IMR-90 (cell line): Measurements from ENCODE around the gene SH3RF3. TPM values are rescaled to one million over a fixed set of nuclear protein-coding genes. Genes with fewer than 3 reads are reported as not detected.

Source experiments
- ATAC-seq: fragments of 200-7000 bp; cut with Tn5 transposase; 2 replicates; pipeline ENCODE4 v1.9.1; 2020; ENCODE audit warnings: low read depth, mild to moderate bottlenecking, moderate library complexity
- BruUV-seq: library from RNA; stranded (reverse); fragments of 400-500 nt; replicated peaks from 2 replicates; lab custom pipeline; 2021; lab: Mats Ljungman, UMichigan
- CTCF ChIA-PET: fragments of 300-600 bp; formaldehyde crosslinking; extraction: SDS; loops from one replicate; lab custom pipeline; 2021; ENCODE audit warnings: antibody characterized with exemption; lab: Yijun Ruan, JAX
- POLR2A ChIA-PET: fragments of 300-600 bp; sonication (Branson Sonifier 250); formaldehyde crosslinking; loops from one replicate; lab custom pipeline; 2022; ENCODE audit warnings: antibody characterized with exemption; ENCODE audit not compliant: unreplicated experiment; lab: Charles Lee
- DNase-seq: peaks from one replicate; pipeline ENCODE4 v3.0.0; 2013
- H2AFZ ChIP-seq: replicated peaks from 2 replicates; pipeline ENCODE3; 2013; ENCODE audit warnings: low read length, mild to moderate bottlenecking; ENCODE audit not compliant: poor library complexity
- H2AK5ac ChIP-seq: 2 replicates; pipeline ENCODE4 v1.6.1; 2013; ENCODE audit warnings: low read depth, low read length, inconsistent platforms
- H2AK9ac ChIP-seq: replicated peaks from 2 replicates; pipeline ENCODE3; 2013; ENCODE audit warnings: mild to moderate bottlenecking, low read depth, low read length, moderate library complexity; ENCODE audit not compliant: poor library complexity
- H2BK120ac ChIP-seq: 2 replicates; pipeline ENCODE4 v1.6.1; 2013; ENCODE audit warnings: low read depth, low read length, inconsistent platforms
- H2BK15ac ChIP-seq: 3 replicates; pipeline ENCODE4 v1.6.1; 2013; ENCODE audit warnings: low read depth, low read length, inconsistent platforms
- H2BK20ac ChIP-seq: 2 replicates; pipeline ENCODE4 v1.6.1; 2013; ENCODE audit warnings: low read depth, mild to moderate bottlenecking, inconsistent platforms, low read length, moderate library complexity
- H2BK5ac ChIP-seq: 2 replicates; pipeline ENCODE4 v1.6.1; 2013; ENCODE audit warnings: mild to moderate bottlenecking, low read depth, low read length, inconsistent platforms; ENCODE audit not compliant: poor library complexity, severe bottlenecking
- H3K14ac ChIP-seq: replicated peaks from 2 replicates; pipeline ENCODE4 v1.6.1; 2013; ENCODE audit warnings: low read depth, low read length, inconsistent platforms
- H3K18ac ChIP-seq: 2 replicates; pipeline ENCODE4 v1.6.1; 2013; ENCODE audit warnings: low read depth, low read length, control low read depth
- H3K23ac ChIP-seq: 2 replicates; pipeline ENCODE4 v1.6.1; 2013; ENCODE audit warnings: low read depth, low read length, inconsistent platforms
- H3K27ac ChIP-seq: 2 replicates; pipeline ENCODE4 v1.5.1; 2013; ENCODE audit warnings: mild to moderate bottlenecking, control low read depth, low read length; ENCODE audit not compliant: insufficient read depth
- H3K27me3 ChIP-seq: 2 replicates; pipeline ENCODE4 v1.6.1; 2013; ENCODE audit warnings: low read length; ENCODE audit not compliant: control insufficient read depth, insufficient read depth
- H3K36me3 ChIP-seq: 2 replicates; pipeline ENCODE4 v1.6.1; 2013; ENCODE audit warnings: low read length, mixed read lengths; ENCODE audit not compliant: control insufficient read depth, insufficient read depth
- H3K4ac ChIP-seq: 2 replicates; pipeline ENCODE4 v1.6.1; 2013; ENCODE audit warnings: low read depth, low read length, inconsistent platforms
- H3K4me1 ChIP-seq: 2 replicates; pipeline ENCODE4 v1.6.1; 2013; ENCODE audit warnings: low read length, mixed read lengths; ENCODE audit not compliant: control insufficient read depth, insufficient read depth
- H3K4me2 ChIP-seq: 2 replicates; pipeline ENCODE4 v1.6.1; 2013; ENCODE audit warnings: low read depth, mild to moderate bottlenecking, control low read depth, low read length, moderate library complexity
- H3K4me3 ChIP-seq: 2 replicates; pipeline ENCODE4 v1.5.1; 2013; ENCODE audit warnings: low read depth, mild to moderate bottlenecking, control low read depth, low read length, moderate library complexity; ENCODE audit not compliant: insufficient read depth
- H3K56ac ChIP-seq: 2 replicates; pipeline ENCODE4 v1.6.1; 2013; ENCODE audit warnings: low read length, inconsistent platforms; ENCODE audit not compliant: insufficient read depth; ENCODE audit errors: extremely low read depth
- H3K79me1 ChIP-seq, 2 experiments: 2 replicates each; pipeline ENCODE4 v1.6.1; 2013; ENCODE audit warnings: low read length in 2 of 2, inconsistent platforms in 1 of 2, low read depth in 1 of 2
- H3K9ac ChIP-seq: 2 replicates; pipeline ENCODE4 v1.6.1; 2013; ENCODE audit warnings: low read depth, low read length, control low read depth
- H3K9me1 ChIP-seq: 2 replicates; pipeline ENCODE4 v1.6.1; 2013; ENCODE audit warnings: low read length, inconsistent platforms; ENCODE audit not compliant: insufficient read depth
- H3K9me3 ChIP-seq: 2 replicates; pipeline ENCODE4 v1.6.1; 2013; ENCODE audit warnings: low read length; ENCODE audit not compliant: control insufficient read depth, insufficient read depth
- H4K20me1 ChIP-seq: 2 replicates; pipeline ENCODE4 v1.6.1; 2013; ENCODE audit warnings: low read length, inconsistent platforms; ENCODE audit not compliant: insufficient read depth
- H4K5ac ChIP-seq: 2 replicates; pipeline ENCODE4 v1.6.1; 2013; ENCODE audit warnings: mild to moderate bottlenecking, low read depth, low read length, control low read depth
- H4K8ac ChIP-seq, 2 experiments: 2 replicates each; pipeline ENCODE4 v1.6.1; 2013; ENCODE audit warnings: low read depth in 2 of 2, low read length in 2 of 2, control low read depth in 1 of 2, inconsistent platforms in 1 of 2
- H4K91ac ChIP-seq: 2 replicates; pipeline ENCODE4 v1.6.1; 2013; ENCODE audit warnings: low read depth, low read length, inconsistent platforms; ENCODE audit not compliant: insufficient read depth
- CTCF ChIP-seq: conservative IDR thresholded peaks from 2 replicates; pipeline ENCODE4 v1.5.1; 2012; ENCODE audit warnings: mild to moderate bottlenecking, low read depth, low read length, improper control_type of control experiment
- MXI1 ChIP-seq: IDR thresholded peaks from 2 replicates; pipeline ENCODE4 v1.6.1; 2012; ENCODE audit warnings: low read depth, mild to moderate bottlenecking, low read length, moderate library complexity, borderline replicate concordance
- POLR2A ChIP-seq: IDR thresholded peaks from 2 replicates; pipeline ENCODE4 v1.6.1; 2012; ENCODE audit warnings: mild to moderate bottlenecking, low read depth, low read length
- WGBS, 2 experiments: methylation state at CpG; one replicate each; pipeline versions ENCODE4 v1.1.5 to v1.1.7; 2013; ENCODE audit warnings: missing lambda C conversion rate in 2 of 2; ENCODE audit not compliant: insufficient read length in 1 of 2; ENCODE audit errors: extremely low coverage in 2 of 2; 5-methylcytosine and 5-hydroxymethylcytosine counted together
- dilution Hi-C: fragments of 300-500 bp; cut with HindIII; formaldehyde crosslinking; loops from one replicate; pipeline ENCODE4 v1.14.3; 2018; ENCODE audit warnings: low sequenced_read_pairs; ENCODE audit not compliant: unreplicated experiment
- in situ Hi-C: fragments of 300-500 bp; cut with MboI; formaldehyde crosslinking; loops from 3 replicates; pipeline ENCODE4 v1.14.3; 2019; ENCODE audit warnings: low sequenced_read_pairs, inconsistent platforms, mixed read lengths
- intact Hi-C: fragments of 100-400 bp; cut with micrococcal nuclease; formaldehyde crosslinking; loops from 2 replicates; pipeline ENCODE4 v1.10.0; 2022
- polyA plus RNA-seq, 3 experiments: library from polyadenylated mRNA; depleted of rRNA; stranded (reverse); fragments of >200 nt; gene quantifications; 2 replicates each; pipeline ENCODE4 v1.2.3, GENCODE V29; 2012; ENCODE audit warnings: low replicate concordance in 1 of 3
- total RNA-seq: library from RNA; depleted of rRNA; stranded (reverse); fragments of >200 nt; gene quantifications from 2 replicates; pipeline ENCODE4 v1.2.3, GENCODE V29; 2012

The SH3RF3 gene
- total and polyA plus RNA-seq, 2 of the 4 experiments (the other 2 are of a cell fraction): 3.4 to 5.3 TPM

- Histone ChIP-seq H2BK5ac (no peak overlapping the region), H4K91ac (no peak overlapping the region), H3K56ac (no peak overlapping the region), H4K5ac (no peak overlapping the region), H3K14ac (no peak overlapping the region), H3K36me3 (peaks cover 5% of the 10 kb centered on the region; the same call in 1 of the 2 replicates), H2BK20ac (no peak overlapping the region), H2AK5ac (no peak overlapping the region), H3K23ac (no peak overlapping the region), H3K27me3 (no peaks in the 10 kb centered on the region), H3K79me1 (peaks cover 22 to 56% of the 10 kb centered on the region in 2 experiments), H3K4me2 (no peak overlapping the region), H3K4ac (no peak overlapping the region), H3K9ac (no peak overlapping the region), H2AFZ (no peak overlapping the region), H3K9me3 (no peaks in the 10 kb centered on the region), H2AK9ac (no peak overlapping the region), H4K20me1 (peaks cover 39% of the 10 kb centered on the region), H3K27ac (no peak overlapping the region), H2BK120ac (no peak overlapping the region), H3K9me1 (peaks cover 34% of the 10 kb centered on the region; the same call in 1 of the 2 replicates), H3K18ac (no peak overlapping the region), H4K8ac (no peak overlapping the region), H3K4me3 (no peak overlapping the region), H3K4me1 (peaks cover 6% of the 10 kb centered on the region), H2BK15ac (no peak overlapping the region)
- intact Hi-C loops: no loop called here
- ChIA-PET CTCF (interaction anchor here (0.7 kb wide), 1 partner anchor 12 kb away, joined by 3 read pairs; no protein-coding TSS in a partner anchor), POLR2A (no interaction called here)
- BruUV-seq: no TSS peak
- in situ Hi-C loops: no loop called here
- dilution Hi-C loops: no loop called here
- no peak for TF ChIP-seq MXI1
- TF ChIP-seq POLR2A: no peak
- TF ChIP-seq CTCF: no peak
- 88% methylated on average over 3 of the region's 7 CpGs; no CpG with 5 or more reads in 1 of the 2 experiments for WGBS, 2 experiments
- DNase-seq (no peak), ATAC-seq (no peak)
Observed at GRCh38 chr2:109407276-109408042, 278.5 kb downstream of the SH3RF3 start.
